Type B pancreatic cell (in vitro differentiated cells): ENCODE data around the gene MRPL1. TPM values are rescaled to one million over a fixed set of nuclear protein-coding genes. Genes with fewer than 3 reads are reported as not detected.

Experiments
- DNase-seq: peaks from one replicate; pipeline ENCODE4 v3.0.0; 2021; ENCODE audit warnings: mixed read lengths; ENCODE audit not compliant: unreplicated experiment; ENCODE audit errors: extremely low spot score
- H3K27ac Mint-ChIP-seq: 2 replicates; pipeline ENCODE4 v1.8.0; 2021; ENCODE audit warnings: mild to moderate bottlenecking, mixed read lengths
- H3K27me3 Mint-ChIP-seq: 2 replicates; pipeline ENCODE4 v1.8.0; 2021; ENCODE audit warnings: mixed read lengths
- H3K36me3 Mint-ChIP-seq: 2 replicates; pipeline ENCODE4 v1.8.0; 2021; ENCODE audit warnings: mixed read lengths
- H3K4me1 Mint-ChIP-seq: one replicate; pipeline ENCODE4 v1.8.0; 2021; ENCODE audit warnings: mixed read lengths; ENCODE audit not compliant: unreplicated experiment
- H3K4me3 Mint-ChIP-seq: 2 replicates; pipeline ENCODE4 v1.8.0; 2021; ENCODE audit warnings: mild to moderate bottlenecking, mixed read lengths
- H3K9me3 Mint-ChIP-seq: 2 replicates; pipeline ENCODE4 v1.8.0; 2021; ENCODE audit warnings: mixed read lengths
- CTCF ChIP-seq: fragments of 200-600 bp; sonication (generic); conservative IDR thresholded peaks from 2 replicates; pipeline ENCODE4 v1.5.0; 2021; ENCODE audit warnings: antibody characterized with exemption, mild to moderate bottlenecking
- total RNA-seq: library from RNA; stranded (reverse); gene quantifications from 2 replicates; pipeline ENCODE4 v1.2.1, GENCODE V29; 2021; ENCODE audit warnings: low replicate concordance

The MRPL1 gene
- total RNA-seq, 1 donor from 2014 or later, result 44.1 TPM

- Mint-ChIP-seq H3K9me3 (no peaks in the 10 kb centered on the region), H3K4me1 (no peaks in the 10 kb centered on the region), H3K36me3 (peaks cover 30% of the 10 kb centered on the region), H3K27me3 (no peaks in the 10 kb centered on the region), H3K4me3 (no peak overlapping the region), H3K27ac (no peak overlapping the region)
- no peak for TF ChIP-seq CTCF
- no peak for DNase-seq
Measured at GRCh38 chr4:77910676-77911075, 48.0 kb downstream of the MRPL1 start.

GRCh38 chr4:77911091-77911490 lies 48.5 kb downstream of the MRPL1 start:
- Mint-ChIP-seq H3K9me3 (no peaks in the 10 kb centered on the region), H3K4me3 (no peak overlapping the region), H3K27me3 (no peaks in the 10 kb centered on the region), H3K4me1 (no peaks in the 10 kb centered on the region), H3K36me3 (peaks cover 26% of the 10 kb centered on the region), H3K27ac (no peak overlapping the region)
- TF ChIP-seq CTCF, result no peak
- no peak for DNase-seq

- peaks cover 25% of the 10 kb centered on the region for H3K36me3 Mint-ChIP-seq
- H3K9me3 Mint-ChIP-seq, result no peaks in the 10 kb centered on the region
- H3K4me3 Mint-ChIP-seq, result no peak overlapping the region
- DNase-seq, result no peak
- no peak overlapping the region for H3K27ac Mint-ChIP-seq
- H3K27me3 Mint-ChIP-seq, result no peaks in the 10 kb centered on the region
- no peaks in the 10 kb centered on the region for H3K4me1 Mint-ChIP-seq
- no peak for TF ChIP-seq CTCF
Measured at GRCh38 chr4:77911842-77912450, 49.3 kb downstream of the MRPL1 start.

- TF ChIP-seq CTCF, result no peak
- Mint-ChIP-seq H3K4me3 (no peak overlapping the region), H3K36me3 (peaks cover 25% of the 10 kb centered on the region), H3K27ac (no peak overlapping the region), H3K9me3 (no peaks in the 10 kb centered on the region), H3K27me3 (no peaks in the 10 kb centered on the region), H3K4me1 (no peaks in the 10 kb centered on the region)
- no peak for DNase-seq
Measured at GRCh38 chr4:77913348-77913747, 50.7 kb downstream of the MRPL1 start.

- no peaks in the 10 kb centered on the region for H3K4me1 Mint-ChIP-seq
- no peak overlapping the region for H3K27ac Mint-ChIP-seq
- H3K27me3 Mint-ChIP-seq, result no peaks in the 10 kb centered on the region
- no peaks in the 10 kb centered on the region for H3K9me3 Mint-ChIP-seq
- no peak for TF ChIP-seq CTCF
- peaks cover 17% of the 10 kb centered on the region for H3K36me3 Mint-ChIP-seq
- no peak for DNase-seq
- no peak overlapping the region for H3K4me3 Mint-ChIP-seq
Measured at GRCh38 chr4:77917075-77917474, 54.4 kb downstream of the MRPL1 start.

- no peak for DNase-seq
- H3K9me3 Mint-ChIP-seq, result no peaks in the 10 kb centered on the region
- H3K27me3 Mint-ChIP-seq, result no peaks in the 10 kb centered on the region
- no peak for TF ChIP-seq CTCF
- no peak overlapping the region for H3K4me3 Mint-ChIP-seq
- no peaks in the 10 kb centered on the region for H3K4me1 Mint-ChIP-seq
- peaks cover 20% of the 10 kb centered on the region for H3K36me3 Mint-ChIP-seq
- no peak overlapping the region for H3K27ac Mint-ChIP-seq
Measured at GRCh38 chr4:77917601-77918000, 55.0 kb downstream of the MRPL1 start.
